SKM-1 (cell line): ENCODE data around the gene ZNF628.
"Not testable (repeated sequence)": the region's sequence is repeated elsewhere in the genome, so short reads cannot be mapped to it uniquely, and the experiment has no call there.

Experiments used
- DNase-seq: peaks from one replicate; lab custom pipeline; 2025; ENCODE audit not compliant: unreplicated experiment; lab: John Stamatoyannopoulos, UW

Gene ZNF628

GRCh38 chr19:55476100-55476775 lies at the start of gene ZNF628:
TSS of gene ZNF628 (plus strand) at chr19:55476617. CDS start at chr19:55479911, 3,294 bp downstream.
- DNase-seq = peak; percentile 46

- no peak for DNase-seq
Measured at GRCh38 chr19:55431183-55431582, 45.2 kb upstream of the ZNF628 start.

- DNase-seq = no peak
Measured at GRCh38 chr19:55432241-55432959, 44.0 kb upstream of the ZNF628 start.

- DNase-seq = no peak
Measured at GRCh38 chr19:55433292-55433691, 43.1 kb upstream of the ZNF628 start.

- no peak for DNase-seq
Measured at GRCh38 chr19:55434356-55434919, 42.0 kb upstream of the ZNF628 start.

- no peak for DNase-seq
Measured at GRCh38 chr19:55435020-55435419, 41.4 kb upstream of the ZNF628 start.

- no peak for DNase-seq
Measured at GRCh38 chr19:55436847-55437246, 39.6 kb upstream of the ZNF628 start.

- DNase-seq = no peak
Measured at GRCh38 chr19:55437410-55437809, 39.0 kb upstream of the ZNF628 start.

GRCh38 chr19:55439052-55439451 lies 37.4 kb upstream of the ZNF628 start:
- no peak for DNase-seq

- no peak for DNase-seq
Measured at GRCh38 chr19:55440411-55441105, 35.9 kb upstream of the ZNF628 start.

GRCh38 chr19:55441319-55441691 lies 35.1 kb upstream of the ZNF628 start:
- DNase-seq = no peak

GRCh38 chr19:55441692-55442321 lies 34.6 kb upstream of the ZNF628 start:
- DNase-seq = no peak

- DNase-seq = no peak
Measured at GRCh38 chr19:55442372-55442961, 34.0 kb upstream of the ZNF628 start.

- no peak for DNase-seq
Measured at GRCh38 chr19:55443045-55443823, 33.2 kb upstream of the ZNF628 start, which contains the start of gene SHISA7. TSS of gene SHISA7 (minus strand) at chr19:55443300. CDS start at chr19:55442863, 437 bp downstream.

- no peak for DNase-seq
Measured at GRCh38 chr19:55443824-55444480, 32.5 kb upstream of the ZNF628 start.

- no peak for DNase-seq
Measured at GRCh38 chr19:55444646-55445045, 31.8 kb upstream of the ZNF628 start.

- DNase-seq = no peak
Measured at GRCh38 chr19:55446060-55446459, 30.4 kb upstream of the ZNF628 start.

- no peak for DNase-seq
Measured at GRCh38 chr19:55447421-55448174, 28.8 kb upstream of the ZNF628 start.

- not testable (repeated sequence) for DNase-seq
Measured at GRCh38 chr19:55448175-55448490, 28.3 kb upstream of the ZNF628 start.
